ENCODE measurements around the gene DBT. TPM values are rescaled to one million over a fixed set of nuclear protein-coding genes. Genes with fewer than 3 reads are reported as not detected.

Gene DBT
- total RNA-seq, 1 experiment from 2014 or later = 16.0 TPM

DNA sequence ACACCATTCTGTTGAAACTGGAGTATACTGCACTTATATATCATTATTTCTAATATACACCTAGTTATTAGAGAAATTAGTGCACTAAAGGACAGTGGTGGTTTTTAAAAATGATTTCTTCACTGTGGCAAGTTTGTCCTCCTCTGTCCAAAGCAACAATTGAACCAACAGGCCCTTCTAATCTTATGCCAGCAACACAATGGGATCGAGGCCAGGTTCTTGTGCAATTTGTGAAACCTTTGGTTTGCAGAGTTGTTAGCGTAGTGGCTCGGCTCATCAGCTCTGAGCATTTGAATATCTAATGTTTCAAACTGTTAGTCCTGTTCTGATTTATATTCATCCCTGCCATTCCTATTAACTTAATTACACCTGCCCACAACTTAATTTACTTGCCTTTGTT is 61.7 kb downstream of the DBT start:
- intact Hi-C loops (cut with micrococcal nuclease; ENCODE audit: unreplicated experiment) = no loop called here
- Histone ChIP-seq H3K9me3 (ENCODE audit: insufficient read depth, low read depth) (no peaks in the 10 kb centered on the region), H3K4me3 (no peak overlapping the region), H3K27me3 (ENCODE audit: insufficient read depth, low read depth) (no peaks in the 10 kb centered on the region), H3K36me3 (ENCODE audit: low read depth) (no peaks in the 10 kb centered on the region), H2AFZ (no peak overlapping the region), H3F3A (ENCODE audit: insufficient read depth, low read depth) (no peaks in the 10 kb centered on the region; the same call in 1 of the 2 replicates), H3K9me2 (ENCODE audit: insufficient read depth) (no peaks in the 10 kb centered on the region), H3K4me2 (no peak overlapping the region), H3K27ac (no peak overlapping the region), H3K79me2 (ENCODE audit: low read depth) (no peaks in the 10 kb centered on the region), H4K20me1 (ENCODE audit: insufficient read depth) (no peaks in the 10 kb centered on the region), H3K4me1 (replicated peaks; ENCODE audit: insufficient read depth) (no peaks in the 10 kb centered on the region)
- DNase-seq = no peak
- ChIA-PET POLR2A (ENCODE audit: unreplicated experiment) (no interaction called here), CTCF (no interaction called here)
- BruUV-seq (replicated peaks) = no TSS peak
- no peak for TF ChIP-seq CTCF (conservative IDR thresholded peaks at IDR 0.05)
- no peak for TF ChIP-seq EZH2 (IDR thresholded peaks at IDR 0.05; ENCODE audit: low read depth)

GRCh38 chr1:100184536-100184935 is 65.1 kb downstream of the DBT start:
- Histone ChIP-seq H3K9me3 (ENCODE audit: insufficient read depth, low read depth) (no peaks in the 10 kb centered on the region), H3K27me3 (ENCODE audit: insufficient read depth, low read depth) (no peaks in the 10 kb centered on the region), H4K20me1 (ENCODE audit: insufficient read depth) (no peaks in the 10 kb centered on the region), H3K4me2 (no peak overlapping the region), H3K27ac (no peak overlapping the region), H3F3A (ENCODE audit: insufficient read depth, low read depth) (no peaks in the 10 kb centered on the region; the same call in 1 of the 2 replicates), H3K36me3 (ENCODE audit: low read depth) (no peaks in the 10 kb centered on the region), H2AFZ (no peak overlapping the region), H3K9me2 (ENCODE audit: insufficient read depth) (0 out of 2 replicates have a peak, but pooled peaks cover 3% of the 10 kb centered on the region), H3K4me3 (no peak overlapping the region), H3K4me1 (replicated peaks; ENCODE audit: insufficient read depth) (no peaks in the 10 kb centered on the region), H3K79me2 (ENCODE audit: low read depth) (no peaks in the 10 kb centered on the region)
- no TSS peak for BruUV-seq (replicated peaks)
- intact Hi-C loops (cut with micrococcal nuclease; ENCODE audit: unreplicated experiment) = no loop called here
- DNase-seq = no peak
- POLR2A ChIA-PET (ENCODE audit: unreplicated experiment) = no interaction called here
- TF ChIP-seq EZH2 (IDR thresholded peaks at IDR 0.05; ENCODE audit: low read depth) (no peak), CTCF (conservative IDR thresholded peaks at IDR 0.05) (no peak)
- CTCF ChIA-PET = no interaction called here

- BruUV-seq (replicated peaks) = no TSS peak
- Histone ChIP-seq H3K4me2 (no peak overlapping the region), H2AFZ (no peak overlapping the region), H4K20me1 (ENCODE audit: insufficient read depth) (no peaks in the 10 kb centered on the region), H3K4me3 (no peak overlapping the region), H3K27ac (no peak overlapping the region), H3K27me3 (ENCODE audit: insufficient read depth, low read depth) (no peaks in the 10 kb centered on the region), H3K79me2 (ENCODE audit: low read depth) (no peaks in the 10 kb centered on the region), H3K9me3 (ENCODE audit: insufficient read depth, low read depth) (no peaks in the 10 kb centered on the region), H3F3A (ENCODE audit: insufficient read depth, low read depth) (no peaks in the 10 kb centered on the region; the same call in 1 of the 2 replicates), H3K4me1 (replicated peaks; ENCODE audit: insufficient read depth) (no peaks in the 10 kb centered on the region), H3K9me2 (ENCODE audit: insufficient read depth) (0 out of 2 replicates have a peak, but pooled peaks cover 3% of the 10 kb centered on the region), H3K36me3 (ENCODE audit: low read depth) (no peaks in the 10 kb centered on the region)
- intact Hi-C loops (cut with micrococcal nuclease; ENCODE audit: unreplicated experiment) = no loop called here
- POLR2A ChIA-PET (ENCODE audit: unreplicated experiment) = interaction anchor here (0.6 kb wide), 1 partner anchor 252 kb away, joined by 30 read pairs; no protein-coding TSS in a partner anchor
- DNase-seq = no peak
- no peak for TF ChIP-seq EZH2 (IDR thresholded peaks at IDR 0.05; ENCODE audit: low read depth)
- TF ChIP-seq CTCF (conservative IDR thresholded peaks at IDR 0.05) = no peak
- CTCF ChIA-PET = no interaction called here
Observed at GRCh38 chr1:100183370-100183769, 66.3 kb downstream of the DBT start.

Data from PC-9 (cell line).